HCT116 (cell line): ENCODE measurements around the gene P2RX3. TPM values are rescaled to one million over a fixed set of nuclear protein-coding genes. Genes with fewer than 3 reads are reported as not detected.

Source experiments
- ATAC-seq: fragments of 200-7000 bp; cut with Tn5 transposase; 2 replicates; pipeline ENCODE4 v1.9.1; 2020; ENCODE audit warnings: mild to moderate bottlenecking, moderate library complexity
- BruUV-seq: library from RNA; stranded (reverse); fragments of 400-500 nt; replicated peaks from 2 replicates; lab custom pipeline; 2021; lab: Mats Ljungman, UMichigan
- CTCF ChIA-PET: fragments of 300-600 bp; sonication (Branson Sonifier 250); formaldehyde crosslinking; loops from one replicate; lab custom pipeline; 2021; ENCODE audit warnings: antibody characterized with exemption; lab: Charles Lee
- POLR2A ChIA-PET: fragments of 300-600, 350-600 bp; sonication (Branson Sonifier 250); formaldehyde crosslinking; loops from one replicate; lab custom pipeline; 2021; ENCODE audit warnings: antibody characterized with exemption; lab: Charles Lee
- RAD21 ChIA-PET, 2 experiments: fragments of 300-600 bp; sonication (Branson Sonifier 250); formaldehyde crosslinking; loops; one replicate each; lab custom pipeline; 2023; ENCODE audit warnings: low total read pairs in 2 of 2; ENCODE audit not compliant: uncharacterized antibody in 2 of 2, unreplicated experiment in 2 of 2, low non-redundant PET in 1 of 2; lab: Charles Lee
- DNase-seq: peaks from one replicate; pipeline ENCODE4 v3.0.0-alpha.2; 2010; ENCODE audit warnings: low read depth, low spot score
- H2AFZ ChIP-seq: fragments of 200-600 bp; shearing (Covaris generic), sonication (generic); 2 replicates; pipeline ENCODE4 v1.6.1; 2017; ENCODE audit warnings: low read depth, mixed run types, mixed read lengths, antibody characterized with exemption, low read length; ENCODE audit not compliant: poor library complexity, severe bottlenecking
- H3K27ac ChIP-seq: 2 replicates; pipeline ENCODE4 v1.5.1; 2012; ENCODE audit warnings: low read depth, low read length
- H3K27me3 ChIP-seq: fragments of 200-600 bp; sonication (generic); 2 replicates; pipeline ENCODE4 v1.6.1; 2016; ENCODE audit warnings: mixed run types, low read length, mixed read lengths; ENCODE audit not compliant: insufficient read depth
- H3K36me3 ChIP-seq, 2 experiments: fragments of 200-500 bp in 1 of 2; fragments of 200-600 bp in 1 of 2; sonication (Bioruptor generic) in 1 of 2; sonication (generic) in 1 of 2; 2 replicates each; pipeline versions ENCODE4 v1.5.1 to v1.6.1; 2014 to 2016; ENCODE audit warnings: low read length in 2 of 2, inconsistent platforms in 1 of 2, mixed read lengths in 1 of 2, mixed run types in 1 of 2; ENCODE audit not compliant: insufficient read depth in 2 of 2, control insufficient read depth in 1 of 2
- H3K4me1 ChIP-seq, 2 experiments: fragments of 200-600 bp in 1 of 2; sonication (generic) in 1 of 2; 2 replicates each; pipeline versions ENCODE4 v1.5.1 to v1.6.1; 2012 to 2017; ENCODE audit warnings: low read length in 2 of 2, inconsistent platforms in 1 of 2, mild to moderate bottlenecking in 1 of 2, mixed read lengths in 1 of 2, mixed run types in 1 of 2, moderate library complexity in 1 of 2; ENCODE audit not compliant: insufficient read depth in 2 of 2, control insufficient read depth in 1 of 2
- H3K4me2 ChIP-seq: fragments of 200-600 bp; sonication (generic); 2 replicates; pipeline ENCODE4 v1.6.1; 2017; ENCODE audit warnings: mixed run types, low read length, mixed read lengths
- H3K4me3 ChIP-seq, 2 experiments: fragments of 200-600 bp in 1 of 2; sonication (generic) in 1 of 2; replicated peaks in 1 of 2; 2 replicates each; pipeline ENCODE4 v1.5.1; 2011 to 2016; ENCODE audit warnings: low read length in 2 of 2, control low read depth in 1 of 2, low read depth in 1 of 2, mild to moderate bottlenecking in 1 of 2, mixed read lengths in 1 of 2, mixed run types in 1 of 2
- H3K79me2 ChIP-seq: fragments of 200-600 bp; sonication (generic); 2 replicates; pipeline ENCODE4 v1.6.1; 2017; ENCODE audit warnings: mild to moderate bottlenecking, mixed run types, low read length, moderate library complexity, mixed read lengths; ENCODE audit not compliant: insufficient read depth
- H3K9ac ChIP-seq: fragments of 200-600 bp; sonication (generic); 2 replicates; pipeline ENCODE4 v1.6.1; 2016; ENCODE audit warnings: low read length, mixed read lengths
- H3K9me2 ChIP-seq: fragments of 200-600 bp; sonication (generic), shearing (Covaris generic); 2 replicates; pipeline ENCODE4 v1.6.1; 2017; ENCODE audit warnings: mixed run types, mild to moderate bottlenecking, moderate library complexity; ENCODE audit not compliant: insufficient read depth
- H3K9me3 ChIP-seq, 2 experiments: fragments of 200-500 bp in 1 of 2; fragments of 200-600 bp in 1 of 2; sonication (Bioruptor generic) in 1 of 2; sonication (generic) in 1 of 2; 2 replicates each; pipeline ENCODE4 v1.6.1; 2014 to 2017; ENCODE audit warnings: low read length in 2 of 2, mixed read lengths in 2 of 2, inconsistent platforms in 1 of 2, low read depth in 1 of 2, mild to moderate bottlenecking in 1 of 2, mixed run types in 1 of 2, moderate library complexity in 1 of 2; ENCODE audit not compliant: control insufficient read depth in 1 of 2, insufficient read depth in 1 of 2
- H4K20me1 ChIP-seq: fragments of 200-600 bp; sonication (generic), shearing (Covaris generic); 2 replicates; pipeline ENCODE4 v1.6.1; 2017; ENCODE audit warnings: mixed run types, mild to moderate bottlenecking, moderate library complexity; ENCODE audit not compliant: insufficient read depth
- EZH2phosphoT487 ChIP-seq: fragments of 200-600 bp; IDR thresholded peaks from 2 replicates; pipeline ENCODE4 v1.6.1; 2018; ENCODE audit warnings: antibody characterized with exemption, borderline replicate concordance
- FOSL1 ChIP-seq: IDR thresholded peaks from 2 replicates; pipeline ENCODE4 v1.6.1; 2012; ENCODE audit warnings: low read depth
- RAD21 ChIP-seq: IDR thresholded peaks from 2 replicates; pipeline ENCODE4 v1.6.1; 2012; ENCODE audit warnings: low read depth, mild to moderate bottlenecking
- SP1 ChIP-seq: IDR thresholded peaks from 2 replicates; pipeline ENCODE4 v1.6.1; 2012; ENCODE audit warnings: low read depth
- TCF7L2 ChIP-seq: IDR thresholded peaks from 2 replicates; pipeline ENCODE4 v1.7.0; 2011; ENCODE audit warnings: borderline replicate concordance, inconsistent platforms; ENCODE audit not compliant: insufficient read depth, insufficient read length; ENCODE audit errors: extremely low read depth
- intact Hi-C: fragments of 100-400 bp; cut with micrococcal nuclease; formaldehyde crosslinking; loops from 2 replicates; pipeline ENCODE4 v1.10.0; 2022
- total RNA-seq: library from RNA; stranded (reverse); gene quantifications from one replicate; pipeline ENCODE4 v1.2.1, GENCODE V29; 2021; ENCODE audit not compliant: unreplicated experiment
- TF ChIP-seq, protein P1 (sequence below): IDR thresholded peaks from 2 replicates; pipeline ENCODE4 v1.6.1; 2011; ENCODE audit warnings: mild to moderate bottlenecking, low read length, moderate library complexity; ENCODE audit not compliant: insufficient replicate concordance; ENCODE audit errors: extremely low read depth
- TF ChIP-seq, protein P2 (sequence below): IDR thresholded peaks from 2 replicates; pipeline ENCODE4 v1.6.1; 2012
- TF ChIP-seq, protein P3 (sequence below), 3 experiments: fragments of 200-600 bp in 1 of 3; sonication (generic) in 1 of 3; IDR thresholded peaks in 2 of 3; conservative IDR thresholded peaks in 1 of 3; 2 replicates each; pipeline ENCODE4 v1.5.1; 2012 to 2017; ENCODE audit warnings: low read depth in 2 of 3, low read length in 2 of 3, antibody characterized with exemption in 1 of 3, borderline replicate concordance in 1 of 3, control low read depth in 1 of 3, mild to moderate bottlenecking in 1 of 3, mixed read lengths in 1 of 3, mixed run types in 1 of 3, moderate library complexity in 1 of 3; ENCODE audit not compliant: insufficient read depth in 1 of 3

The P2RX3 gene
- total RNA-seq, 1 experiment from 2014 or later = not detected

DNA sequence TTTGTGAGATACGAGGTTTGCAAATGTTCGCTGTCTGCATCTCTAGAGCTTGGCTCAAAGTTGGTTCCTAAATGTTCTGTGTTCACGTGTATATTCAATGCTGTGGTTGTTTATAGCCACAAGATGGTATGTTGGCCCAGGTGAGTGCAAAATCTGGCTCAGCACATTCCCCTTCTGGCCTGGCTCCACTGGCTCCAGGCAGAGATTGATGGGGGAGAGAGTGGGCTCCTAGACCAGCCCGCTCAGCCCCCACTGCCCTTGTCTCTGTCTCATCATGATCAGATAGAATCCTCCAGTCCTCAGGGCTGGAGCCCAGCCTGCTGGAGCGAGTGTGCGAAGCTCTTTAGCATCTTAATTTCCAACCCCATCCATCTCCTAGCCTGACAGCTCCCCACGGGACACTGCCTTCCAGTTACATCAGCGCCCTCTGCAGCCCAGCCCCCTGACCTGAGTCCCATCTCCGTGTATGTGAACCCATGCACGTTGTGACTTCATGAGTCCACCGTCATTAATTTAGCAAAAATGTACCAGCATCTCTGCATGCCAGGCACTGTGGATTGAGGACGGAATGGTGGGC, 2.0 kb downstream of the P2RX3 start:
- Histone ChIP-seq H3K4me1 (peaks cover 6 to 9% of the 10 kb centered on the region in 2 experiments; a peak in 3 of 4 replicates), H3K9me2 (no peaks in the 10 kb centered on the region)
- no TSS peak for BruUV-seq
- TF ChIP-seq SP1 (no peak), TCF7L2 (no peak), FOSL1 (no peak), EZH2phosphoT487 (no peak), RAD21 (peak; percentile 52)
- TF ChIP-seq, protein P1, sequence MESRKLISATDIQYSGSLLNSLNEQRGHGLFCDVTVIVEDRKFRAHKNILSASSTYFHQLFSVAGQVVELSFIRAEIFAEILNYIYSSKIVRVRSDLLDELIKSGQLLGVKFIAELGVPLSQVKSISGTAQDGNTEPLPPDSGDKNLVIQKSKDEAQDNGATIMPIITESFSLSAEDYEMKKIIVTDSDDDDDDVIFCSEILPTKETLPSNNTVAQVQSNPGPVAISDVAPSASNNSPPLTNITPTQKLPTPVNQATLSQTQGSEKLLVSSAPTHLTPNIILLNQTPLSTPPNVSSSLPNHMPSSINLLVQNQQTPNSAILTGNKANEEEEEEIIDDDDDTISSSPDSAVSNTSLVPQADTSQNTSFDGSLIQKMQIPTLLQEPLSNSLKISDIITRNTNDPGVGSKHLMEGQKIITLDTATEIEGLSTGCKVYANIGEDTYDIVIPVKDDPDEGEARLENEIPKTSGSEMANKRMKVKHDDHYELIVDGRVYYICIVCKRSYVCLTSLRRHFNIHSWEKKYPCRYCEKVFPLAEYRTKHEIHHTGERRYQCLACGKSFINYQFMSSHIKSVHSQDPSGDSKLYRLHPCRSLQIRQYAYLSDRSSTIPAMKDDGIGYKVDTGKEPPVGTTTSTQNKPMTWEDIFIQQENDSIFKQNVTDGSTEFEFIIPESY = no peak
- TF ChIP-seq, protein P2, sequence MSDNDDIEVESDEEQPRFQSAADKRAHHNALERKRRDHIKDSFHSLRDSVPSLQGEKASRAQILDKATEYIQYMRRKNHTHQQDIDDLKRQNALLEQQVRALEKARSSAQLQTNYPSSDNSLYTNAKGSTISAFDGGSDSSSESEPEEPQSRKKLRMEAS = no peak
- TF ChIP-seq, protein P3, sequence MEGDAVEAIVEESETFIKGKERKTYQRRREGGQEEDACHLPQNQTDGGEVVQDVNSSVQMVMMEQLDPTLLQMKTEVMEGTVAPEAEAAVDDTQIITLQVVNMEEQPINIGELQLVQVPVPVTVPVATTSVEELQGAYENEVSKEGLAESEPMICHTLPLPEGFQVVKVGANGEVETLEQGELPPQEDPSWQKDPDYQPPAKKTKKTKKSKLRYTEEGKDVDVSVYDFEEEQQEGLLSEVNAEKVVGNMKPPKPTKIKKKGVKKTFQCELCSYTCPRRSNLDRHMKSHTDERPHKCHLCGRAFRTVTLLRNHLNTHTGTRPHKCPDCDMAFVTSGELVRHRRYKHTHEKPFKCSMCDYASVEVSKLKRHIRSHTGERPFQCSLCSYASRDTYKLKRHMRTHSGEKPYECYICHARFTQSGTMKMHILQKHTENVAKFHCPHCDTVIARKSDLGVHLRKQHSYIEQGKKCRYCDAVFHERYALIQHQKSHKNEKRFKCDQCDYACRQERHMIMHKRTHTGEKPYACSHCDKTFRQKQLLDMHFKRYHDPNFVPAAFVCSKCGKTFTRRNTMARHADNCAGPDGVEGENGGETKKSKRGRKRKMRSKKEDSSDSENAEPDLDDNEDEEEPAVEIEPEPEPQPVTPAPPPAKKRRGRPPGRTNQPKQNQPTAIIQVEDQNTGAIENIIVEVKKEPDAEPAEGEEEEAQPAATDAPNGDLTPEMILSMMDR (IDR thresholded peaks at IDR 0.05 in 2 of 3, conservative IDR thresholded peaks at IDR 0.05 in 1 of 3; ENCODE audit: borderline replicate concordance in 1 of 3, insufficient read depth in 1 of 3, low read depth in 2 of 3, low read length in 2 of 3) = peak; percentile 22 to 36 (median 32); a peak in 4 of 6 replicates
- TF ChIP-seq, all 23 proteins: peak for 2
- no peaks in the 10 kb centered on the region for H3K9me3 ChIP-seq
- H3K36me3 ChIP-seq = no peaks in the 10 kb centered on the region
- RAD21 ChIA-PET = no interaction called here
- ATAC-seq (peak; percentile 51), DNase-seq (no peak)
- intact Hi-C loops = no loop called here
- H4K20me1 ChIP-seq = no peaks in the 10 kb centered on the region
- no peak overlapping the region for H3K4me3 ChIP-seq
- no peaks in the 10 kb centered on the region for H3K27me3 ChIP-seq
- H2AFZ ChIP-seq = no peak overlapping the region
- H3K79me2 ChIP-seq = peaks cover 4% of the 10 kb centered on the region
- CTCF ChIA-PET = interaction anchor here (1.2 kb wide), 1 partner anchor 13 kb away, joined by 3 read pairs; no protein-coding TSS in a partner anchor
- no peak overlapping the region for H3K9ac ChIP-seq
- no peak overlapping the region for H3K4me2 ChIP-seq
- no peak overlapping the region for H3K27ac ChIP-seq
- POLR2A ChIA-PET = no interaction called here
